Naive B cell (primary cell): Measurements from ENCODE around the gene ERP44. TPM values are rescaled to one million over a fixed set of nuclear protein-coding genes. Genes with fewer than 3 reads are reported as not detected.
A peak's percentile ranks its signal among the peaks of the same experiment; 100 is the strongest.

ENCODE experiments used
- ATAC-seq, 2 donors: fragments of 150-1000 bp; cut with Tn5 transposase; 2 replicates each; pipeline ENCODE4 v1.10.0; 2021; ENCODE audit warnings: low read depth in 2 of 2, mild to moderate bottlenecking in 2 of 2, moderate library complexity in 2 of 2
- DNase-seq: peaks from one replicate; pipeline ENCODE4 v3.0.0; 2022
- H3K27ac Mint-ChIP-seq, 6 donors: one replicate each; pipeline ENCODE4 v1.8.0; 2020 to 2022; ENCODE audit warnings: mild to moderate bottlenecking in 6 of 6, mixed read lengths in 6 of 6, moderate library complexity in 5 of 6, inconsistent platforms in 2 of 6
- H3K27me3 Mint-ChIP-seq, 3 donors: one replicate each; pipeline ENCODE4 v1.8.0; 2021 to 2022; ENCODE audit warnings: mixed read lengths in 3 of 3, mild to moderate bottlenecking in 1 of 3
- H3K36me3 Mint-ChIP-seq, 2 donors: one replicate each; pipeline ENCODE4 v1.8.0; 2020 to 2022; ENCODE audit warnings: mixed read lengths in 2 of 2, inconsistent platforms in 1 of 2, mild to moderate bottlenecking in 1 of 2
- H3K4me1 Mint-ChIP-seq, 3 donors: one replicate each; pipeline ENCODE4 v1.8.0; 2020 to 2022; ENCODE audit warnings: mixed read lengths in 3 of 3, inconsistent platforms in 1 of 3, mild to moderate bottlenecking in 1 of 3, moderate library complexity in 1 of 3
- H3K4me3 Mint-ChIP-seq, 8 donors: one replicate each; pipeline ENCODE4 v1.8.0; 2020 to 2022; ENCODE audit warnings: mild to moderate bottlenecking in 8 of 8, mixed read lengths in 8 of 8, moderate library complexity in 8 of 8, inconsistent platforms in 2 of 8
- H3K9me3 Mint-ChIP-seq, 7 donors: one replicate each; pipeline ENCODE4 v1.8.0; 2020 to 2022; ENCODE audit warnings: mixed read lengths in 7 of 7, mild to moderate bottlenecking in 5 of 7, inconsistent platforms in 2 of 7, moderate library complexity in 1 of 7
- polyA plus RNA-seq, 6 donors: library from polyadenylated mRNA; unstranded; fragments of 300-500 nt; fragmentation: Illumina TruSeq; gene quantifications; one replicate each; pipeline ENCODE4 v1.2.3, GENCODE V29; 2021; ENCODE audit warnings: low read depth in 6 of 6

The ERP44 gene
- polyA plus RNA-seq, 6 donors from 2014 or later = 71.9 to 88.2 (median 76.9) TPM

DNA sequence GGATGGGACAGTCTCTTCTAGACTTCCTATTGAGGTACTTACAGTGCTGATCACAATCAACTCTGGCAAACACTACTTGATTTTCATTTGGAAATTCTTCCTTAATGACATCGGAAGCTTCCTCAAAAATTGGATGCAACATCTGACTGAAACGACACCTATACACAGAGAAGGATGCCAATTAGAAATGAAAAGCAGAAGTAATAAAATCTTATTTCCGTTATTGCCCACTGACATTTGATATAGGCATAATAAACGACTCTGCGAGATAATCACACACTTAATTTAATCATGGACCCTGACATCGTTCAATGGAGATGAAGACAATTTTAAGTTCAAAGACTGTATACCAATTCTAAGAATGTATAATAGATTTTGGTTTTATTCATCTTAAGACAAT is 46.4 kb downstream of the ERP44 start:
- peaks cover 14 to 21% of the 10 kb centered on the region in 2 donors for H3K36me3 Mint-ChIP-seq
- peak overlapping the region; percentile 1 to 58 (median 17) for H3K4me3 Mint-ChIP-seq
- no peaks in the 10 kb centered on the region for H3K27me3 Mint-ChIP-seq
- no peaks in the 10 kb centered on the region for H3K9me3 Mint-ChIP-seq
- ATAC-seq (peak; percentile 79 to 92), DNase-seq (peak; percentile 37)
- peaks cover 44 to 53% (median 47%) of the 10 kb centered on the region in 3 donors for H3K4me1 Mint-ChIP-seq
- H3K27ac Mint-ChIP-seq = peak overlapping the region in 3 of 6 donors; percentile 8 to 33 (median 11)

DNA sequence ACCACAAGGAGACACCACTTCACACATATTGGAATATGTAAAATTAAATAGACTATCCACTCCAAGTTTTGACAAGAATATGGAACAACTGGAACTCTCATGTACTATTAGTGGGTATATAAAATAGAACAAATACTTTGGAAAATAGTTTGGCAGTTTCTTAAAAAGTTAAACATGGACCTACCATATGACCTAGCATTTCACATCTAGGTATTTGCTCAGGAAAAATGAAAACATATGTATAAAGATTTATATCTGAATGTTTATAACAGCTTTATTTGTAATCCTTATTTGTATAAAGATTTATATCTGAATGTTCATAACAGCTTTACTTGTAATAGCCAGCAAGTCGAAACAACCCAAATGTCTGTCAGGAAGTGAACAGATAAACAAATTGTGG is 49.2 kb downstream of the ERP44 start:
- Mint-ChIP-seq H3K27ac (no peak overlapping the region), H3K4me3 (no peak overlapping the region), H3K4me1 (peaks cover 39 to 49% (median 40%) of the 10 kb centered on the region in 3 donors), H3K36me3 (peaks cover 18 to 26% of the 10 kb centered on the region in 2 donors), H3K9me3 (no peaks in the 10 kb centered on the region), H3K27me3 (no peaks in the 10 kb centered on the region)
- DNase-seq (no peak), ATAC-seq (no peak)

DNA sequence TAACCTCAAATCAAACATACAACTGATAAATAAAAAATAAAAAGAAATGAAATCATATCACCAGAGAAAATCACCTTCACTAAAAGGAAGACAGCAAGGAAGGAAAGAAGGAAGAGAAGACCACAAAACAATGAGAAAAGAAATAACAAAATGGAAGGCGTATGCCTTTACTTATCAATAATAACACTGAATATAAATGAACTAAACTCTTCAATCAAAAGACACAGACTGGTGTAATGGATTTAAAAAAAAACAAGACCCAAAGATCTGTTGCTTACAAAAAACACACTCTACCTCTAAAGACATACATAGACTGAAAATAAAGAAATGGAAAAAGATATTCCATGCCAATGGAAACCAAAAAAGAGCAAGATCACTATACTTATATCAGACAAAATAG is 60.3 kb downstream of the ERP44 start:
- peaks cover 52 to 67% (median 55%) of the 10 kb centered on the region in 3 donors for H3K4me1 Mint-ChIP-seq
- peaks cover 2 to 19% (median 6%) of the 10 kb centered on the region in 7 donors for H3K9me3 Mint-ChIP-seq
- DNase-seq = no peak
- no peak overlapping the region for H3K4me3 Mint-ChIP-seq
- no peak for ATAC-seq
- peak overlapping the region in 4 of 6 donors; percentile 3 to 90 (median 27) for H3K27ac Mint-ChIP-seq
- peaks cover 45 to 46% of the 10 kb centered on the region in 2 donors for H3K36me3 Mint-ChIP-seq
- H3K27me3 Mint-ChIP-seq = no peaks in the 10 kb centered on the region

DNA sequence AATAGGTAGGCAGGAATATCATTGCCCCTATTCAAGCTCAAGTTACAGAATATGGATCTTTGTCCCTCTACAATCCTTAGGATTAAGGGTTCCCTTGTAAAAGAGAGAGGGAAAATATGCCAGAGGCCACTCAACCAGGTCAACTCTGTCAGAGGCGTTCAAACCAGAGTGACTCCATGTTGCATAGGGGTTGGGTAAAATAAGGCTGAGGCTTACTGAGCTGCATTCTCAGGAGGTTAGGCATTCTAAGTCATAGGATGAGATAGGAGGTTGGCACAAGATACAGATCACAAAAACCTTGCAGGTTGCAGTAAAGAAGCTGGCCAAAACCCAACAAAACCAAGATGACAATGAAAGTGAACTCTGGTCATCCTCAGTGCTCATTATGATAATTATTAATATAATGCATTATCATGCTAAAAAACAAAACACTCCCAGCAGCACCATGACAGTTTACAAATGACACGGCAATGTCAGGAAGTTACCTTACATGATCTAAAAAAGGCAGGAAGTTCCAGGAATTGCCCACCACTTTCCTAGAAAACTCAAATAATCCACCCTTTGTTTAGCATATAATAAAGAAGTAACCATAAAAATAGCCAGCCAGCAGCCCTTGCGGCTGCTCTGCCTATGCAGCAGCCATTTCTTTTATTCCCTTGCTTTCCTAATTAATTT is 64.8 kb downstream of the ERP44 start:
- Mint-ChIP-seq H3K4me1 (peaks cover 36 to 59% (median 59%) of the 10 kb centered on the region in 3 donors), H3K27me3 (no peaks in the 10 kb centered on the region), H3K9me3 (peaks cover 0 to 12% (median 4%) of the 10 kb centered on the region in 7 donors), H3K36me3 (peaks cover 18 to 34% of the 10 kb centered on the region in 2 donors), H3K27ac (no peak overlapping the region), H3K4me3 (no peak overlapping the region)
- ATAC-seq = no peak
- DNase-seq = no peak

- Mint-ChIP-seq H3K4me3 (peak overlapping the region in 1 of 8 donors; percentile 8), H3K9me3 (peaks cover 0 to 5% (median 0%) of the 10 kb centered on the region in 7 donors), H3K27ac (peak overlapping the region in 5 of 6 donors; percentile 8 to 88 (median 61)), H3K4me1 (peaks cover 21 to 52% (median 43%) of the 10 kb centered on the region in 3 donors), H3K27me3 (no peaks in the 10 kb centered on the region), H3K36me3 (peaks cover 0 to 11% of the 10 kb centered on the region in 2 donors)
- ATAC-seq = no peak
- no peak for DNase-seq
Measured at GRCh38 chr9:100030548-100030947, 68.3 kb downstream of the ERP44 start.

GRCh38 chr9:100029251-100029650 is 69.5 kb downstream of the ERP44 start:
- ATAC-seq (no peak), DNase-seq (no peak)
- Mint-ChIP-seq H3K4me1 (peaks cover 21 to 43% (median 34%) of the 10 kb centered on the region in 3 donors), H3K27ac (peak overlapping the region in 3 of 6 donors; percentile 7 to 85 (median 7)), H3K9me3 (peaks cover 0 to 10% (median 4%) of the 10 kb centered on the region in 7 donors), H3K36me3 (peaks cover 0 to 18% of the 10 kb centered on the region in 2 donors), H3K4me3 (no peak overlapping the region), H3K27me3 (no peaks in the 10 kb centered on the region)

GRCh38 chr9:100028201-100028784 is 70.5 kb downstream of the ERP44 start:
- H3K36me3 Mint-ChIP-seq = peaks cover 0 to 16% of the 10 kb centered on the region in 2 donors
- H3K4me1 Mint-ChIP-seq = peaks cover 21 to 43% (median 34%) of the 10 kb centered on the region in 3 donors
- peak overlapping the region in 1 of 8 donors; percentile 26 for H3K4me3 Mint-ChIP-seq
- H3K9me3 Mint-ChIP-seq = peaks cover 0 to 8% (median 4%) of the 10 kb centered on the region in 7 donors
- no peak overlapping the region for H3K27ac Mint-ChIP-seq
- DNase-seq (peak; percentile 60), ATAC-seq (peak; percentile 91 to 96)
- no peaks in the 10 kb centered on the region for H3K27me3 Mint-ChIP-seq

DNA sequence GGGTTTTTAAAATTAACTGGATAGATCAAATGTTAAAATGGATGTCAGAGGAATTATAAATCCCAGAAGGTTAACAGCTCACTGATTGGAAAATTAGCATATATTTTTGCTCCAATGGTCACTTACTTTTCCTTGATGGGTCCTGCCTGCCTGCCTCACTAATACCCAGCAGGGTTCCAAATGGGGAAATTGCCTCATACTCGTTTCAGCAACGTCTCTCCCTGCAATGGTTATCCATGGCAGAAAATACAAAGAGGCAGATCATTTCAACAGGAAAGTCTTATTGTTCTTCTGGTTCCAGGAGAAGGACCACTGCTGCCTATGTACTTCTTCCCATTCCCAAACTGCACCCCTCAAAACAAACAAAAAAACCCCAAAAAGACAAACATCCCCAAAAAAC is 71.3 kb downstream of the ERP44 start:
- H3K9me3 Mint-ChIP-seq = peaks cover 0 to 7% (median 4%) of the 10 kb centered on the region in 7 donors
- no peak for DNase-seq
- peaks cover 21 to 43% (median 34%) of the 10 kb centered on the region in 3 donors for H3K4me1 Mint-ChIP-seq
- ATAC-seq = no peak
- H3K27ac Mint-ChIP-seq = peak overlapping the region in 2 of 6 donors; percentile 16 to 45
- peaks cover 0 to 16% of the 10 kb centered on the region in 2 donors for H3K36me3 Mint-ChIP-seq
- no peak overlapping the region for H3K4me3 Mint-ChIP-seq
- H3K27me3 Mint-ChIP-seq = no peaks in the 10 kb centered on the region

DNA sequence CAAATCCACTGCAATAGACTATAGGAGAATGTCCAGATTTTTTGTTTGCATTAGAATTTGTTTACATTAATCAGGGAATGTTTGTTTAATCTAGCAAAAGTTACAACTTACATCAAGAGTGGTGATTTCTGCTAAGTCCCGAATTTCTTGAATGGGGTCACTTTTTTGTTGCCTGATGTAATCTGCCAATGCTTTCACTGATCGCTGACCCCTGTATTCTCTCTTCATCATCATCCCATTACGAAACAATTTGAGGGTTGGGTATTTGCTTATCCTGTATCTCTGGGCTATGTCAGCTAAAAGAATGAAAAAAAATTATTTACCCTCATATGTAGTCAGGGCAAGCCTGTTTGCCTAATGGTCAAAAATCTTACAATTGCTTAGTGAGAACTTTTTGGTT is 76.9 kb downstream of the ERP44 start:
- DNase-seq = no peak
- no peak overlapping the region for H3K4me3 Mint-ChIP-seq
- H3K9me3 Mint-ChIP-seq = peaks cover 0 to 7% (median 4%) of the 10 kb centered on the region in 7 donors
- H3K27ac Mint-ChIP-seq = no peak overlapping the region
- H3K36me3 Mint-ChIP-seq = peaks cover 15 to 40% of the 10 kb centered on the region in 2 donors
- no peaks in the 10 kb centered on the region for H3K27me3 Mint-ChIP-seq
- ATAC-seq = no peak
- peaks cover 0 to 5% (median 3%) of the 10 kb centered on the region in 3 donors for H3K4me1 Mint-ChIP-seq

DNA sequence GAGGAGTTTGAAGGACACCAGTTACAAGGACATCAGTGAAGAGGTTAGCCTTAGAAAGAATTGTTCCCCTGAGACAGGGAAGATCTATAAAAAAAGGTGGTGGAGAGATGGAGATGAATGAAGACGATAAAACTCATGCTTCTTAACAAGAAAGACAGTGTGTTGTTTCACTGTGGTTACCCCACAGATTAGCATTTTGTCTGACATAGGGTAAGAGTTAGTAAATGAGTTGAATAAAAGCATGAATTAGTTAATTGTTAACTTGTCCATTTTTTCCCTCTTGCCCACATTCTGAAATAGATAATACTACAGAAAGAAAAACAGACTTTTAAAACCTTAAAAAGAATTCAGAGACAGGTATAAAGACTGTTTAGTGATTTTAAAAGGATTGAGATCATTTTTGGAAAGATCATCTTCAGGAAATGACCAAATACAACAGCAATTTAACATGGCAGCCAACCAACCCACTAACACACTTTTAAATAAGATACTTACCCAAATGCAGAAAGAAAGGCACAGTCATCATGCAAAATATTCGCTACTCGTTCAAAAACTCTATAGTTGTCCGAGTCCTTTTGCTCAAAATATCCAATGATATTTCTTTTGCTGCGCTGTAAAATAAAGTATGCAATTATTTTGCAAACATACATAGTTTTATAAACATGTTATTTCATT is 78.5 kb downstream of the ERP44 start:
- H3K4me3 Mint-ChIP-seq = no peak overlapping the region

GRCh38 chr9:100019541-100019940 is 79.3 kb downstream of the ERP44 start:
- Mint-ChIP-seq H3K36me3 (peaks cover 15 to 39% of the 10 kb centered on the region in 2 donors), H3K4me1 (peaks cover 0 to 5% (median 0%) of the 10 kb centered on the region in 3 donors), H3K4me3 (no peak overlapping the region), H3K27me3 (no peaks in the 10 kb centered on the region), H3K9me3 (no peaks in the 10 kb centered on the region), H3K27ac (peak overlapping the region in 5 of 6 donors; percentile 11 to 81 (median 48))
- DNase-seq (no peak), ATAC-seq (no peak)

More for the DNA sequence above, 78.5 kb downstream of the ERP44 start:
- peaks cover 15 to 38% of the 10 kb centered on the region in 2 donors for H3K36me3 Mint-ChIP-seq
- peaks cover 0 to 7% (median 4%) of the 10 kb centered on the region in 7 donors for H3K9me3 Mint-ChIP-seq
- ATAC-seq (no peak), DNase-seq (no peak)
- H3K4me1 Mint-ChIP-seq = peaks cover 0 to 5% (median 0%) of the 10 kb centered on the region in 3 donors
- H3K27me3 Mint-ChIP-seq = no peaks in the 10 kb centered on the region
- H3K27ac Mint-ChIP-seq = peak overlapping the region in 3 of 6 donors; percentile 48 to 89 (median 60)

DNA sequence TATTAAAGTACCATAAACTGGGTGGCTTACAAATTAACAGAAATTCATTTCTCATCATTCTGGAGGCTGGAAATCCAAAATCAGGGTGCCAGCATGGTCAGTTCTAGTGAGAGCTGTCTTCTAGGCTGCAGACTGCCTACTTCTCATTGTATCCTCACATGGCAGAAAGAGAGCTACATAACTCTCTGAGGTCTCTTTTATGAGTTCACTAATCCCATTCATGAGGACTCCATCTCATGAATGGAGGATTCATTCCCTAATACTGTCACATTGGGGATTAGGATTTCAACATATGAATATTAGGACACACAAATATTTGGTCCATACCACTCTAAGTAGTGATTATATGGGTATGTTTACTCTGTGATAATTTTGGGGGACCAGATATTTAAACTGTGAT is 84.0 kb downstream of the ERP44 start:
- Mint-ChIP-seq H3K4me3 (no peak overlapping the region), H3K4me1 (peaks cover under 1 to 5% (median under 1%) of the 10 kb centered on the region in 3 donors), H3K9me3 (peaks cover 2 to 9% (median 6%) of the 10 kb centered on the region in 7 donors), H3K27me3 (no peaks in the 10 kb centered on the region), H3K27ac (no peak overlapping the region), H3K36me3 (peaks cover 21 to 54% of the 10 kb centered on the region in 2 donors)
- DNase-seq = no peak
- ATAC-seq = no peak

DNA sequence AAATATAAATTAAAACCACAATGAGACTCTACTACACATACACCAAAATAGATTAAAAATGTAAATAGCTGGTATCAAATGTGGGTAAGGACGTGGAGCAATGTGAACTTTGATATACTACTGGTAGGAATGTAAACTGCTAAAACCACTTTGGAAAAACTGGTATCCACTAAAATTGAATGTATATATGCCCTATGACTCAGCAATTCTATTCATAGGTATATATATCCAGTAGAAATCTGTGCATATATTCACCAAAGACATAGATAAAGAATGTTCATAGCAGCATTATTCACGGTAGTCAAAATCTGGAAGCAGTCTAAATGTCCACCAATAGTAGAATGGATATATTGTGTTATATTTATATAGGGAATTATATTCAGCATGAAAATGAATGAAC is 85.2 kb downstream of the ERP44 start:
- Mint-ChIP-seq H3K27me3 (no peaks in the 10 kb centered on the region), H3K9me3 (peaks cover 2 to 9% (median 6%) of the 10 kb centered on the region in 7 donors), H3K36me3 (peaks cover 17 to 42% of the 10 kb centered on the region in 2 donors), H3K4me1 (peaks cover 0 to 8% (median 6%) of the 10 kb centered on the region in 3 donors), H3K27ac (no peak overlapping the region), H3K4me3 (no peak overlapping the region)
- DNase-seq (no peak), ATAC-seq (no peak)
